ENCODE results near the gene RNF145.
"Not testable (repeated sequence)": the region's sequence is repeated elsewhere in the genome, so short reads cannot be mapped to it uniquely, and the experiment has no call there.

RNF145 gene

DNA sequence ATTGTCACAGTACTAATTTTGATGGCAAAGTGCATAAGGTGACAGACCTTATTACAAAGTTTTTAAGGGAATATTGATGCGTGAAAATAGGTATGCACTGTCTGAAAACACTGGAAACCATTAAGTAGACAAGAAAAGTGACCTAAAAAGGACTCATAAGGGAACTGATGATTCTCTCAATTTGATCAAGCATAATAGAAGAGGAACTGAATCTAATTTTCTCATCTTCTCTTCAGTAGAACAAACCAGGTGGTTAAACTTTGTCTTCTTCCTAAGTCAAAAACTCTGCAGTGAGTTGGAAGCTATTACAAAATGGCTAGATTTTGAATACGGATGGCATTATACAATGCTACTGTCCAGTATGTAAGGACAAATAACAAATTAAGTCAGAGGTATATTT, 53.4 kb downstream of the RNF145 start:
- DNase-seq, result no peak

DNA sequence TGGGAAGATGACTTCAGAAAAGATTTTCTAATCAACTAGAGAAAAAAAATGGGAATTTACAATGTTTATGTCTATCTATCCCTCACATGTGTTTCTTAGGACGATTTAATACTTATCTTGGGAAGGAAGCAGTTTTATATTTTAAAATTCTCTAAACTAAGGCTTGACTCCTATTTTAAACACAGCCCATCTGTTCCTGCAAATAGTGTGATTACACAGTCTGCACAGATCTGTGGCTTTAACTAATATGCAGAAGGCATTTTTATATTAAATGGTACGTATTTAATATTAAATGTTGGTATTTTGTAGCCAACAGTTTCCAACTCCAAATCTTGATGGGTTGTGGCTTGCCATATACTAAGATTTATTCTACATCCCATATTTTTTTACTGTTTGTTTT, 56.5 kb downstream of the RNF145 start:
- no peak for DNase-seq

DNA sequence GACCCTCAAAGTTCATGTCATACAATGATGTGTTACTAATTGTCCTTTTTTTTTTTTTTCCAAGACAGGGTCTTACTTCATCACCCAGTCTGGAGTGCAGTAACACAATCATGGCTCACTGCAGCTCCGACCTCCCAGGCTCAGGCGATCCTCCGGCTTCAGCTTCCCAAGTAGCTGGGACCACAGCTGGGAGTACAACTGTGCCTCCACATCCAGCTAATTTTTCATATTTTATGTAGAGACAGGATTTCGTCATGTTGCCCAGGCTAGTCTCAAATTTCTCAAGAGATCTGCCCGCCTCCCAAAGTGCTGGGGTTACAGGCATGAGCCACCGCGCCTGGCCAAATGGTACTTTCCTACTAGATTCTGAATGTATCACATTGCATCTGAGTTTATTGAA, 60.3 kb downstream of the RNF145 start:
- DNase-seq, result no peak

DNA sequence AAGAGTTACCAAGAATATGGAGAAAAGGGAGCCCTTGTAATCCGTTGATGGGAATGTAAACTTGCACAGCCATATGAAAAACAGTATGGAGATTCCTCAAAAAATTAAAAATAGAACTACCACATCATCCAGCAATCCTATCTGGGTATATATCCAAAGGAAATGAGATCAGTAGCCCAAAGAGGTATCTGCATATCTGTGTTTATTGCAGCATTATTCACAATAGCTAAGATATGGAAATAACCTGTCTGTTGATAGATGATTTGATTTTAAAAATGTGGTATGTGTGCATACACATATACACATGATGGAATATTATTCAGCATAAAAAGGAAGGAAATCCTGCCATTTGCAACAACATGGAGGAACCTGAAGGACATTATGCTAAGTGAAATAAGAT, 61.4 kb downstream of the RNF145 start:
- DNase-seq, result no peak

DNA sequence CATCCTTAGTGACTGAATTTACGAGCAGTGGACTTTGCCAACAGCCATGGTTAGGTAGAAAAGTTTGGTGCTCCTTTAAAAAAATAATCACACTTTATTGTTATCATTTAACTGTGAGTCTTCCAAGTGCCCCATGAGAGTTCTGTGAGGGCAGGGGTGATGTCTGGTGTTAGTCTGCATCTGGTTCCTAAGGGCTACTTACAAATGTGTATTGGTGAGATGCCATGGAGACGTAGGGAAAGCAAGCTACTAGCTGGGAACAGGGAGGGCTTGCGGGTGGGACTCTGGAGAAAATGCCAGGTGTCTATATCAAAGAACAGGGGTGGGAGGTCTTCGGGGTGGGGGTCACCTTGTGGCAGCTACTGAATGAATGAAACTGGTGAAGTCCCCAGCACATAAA, 62.5 kb downstream of the RNF145 start:
- no peak for DNase-seq

DNA sequence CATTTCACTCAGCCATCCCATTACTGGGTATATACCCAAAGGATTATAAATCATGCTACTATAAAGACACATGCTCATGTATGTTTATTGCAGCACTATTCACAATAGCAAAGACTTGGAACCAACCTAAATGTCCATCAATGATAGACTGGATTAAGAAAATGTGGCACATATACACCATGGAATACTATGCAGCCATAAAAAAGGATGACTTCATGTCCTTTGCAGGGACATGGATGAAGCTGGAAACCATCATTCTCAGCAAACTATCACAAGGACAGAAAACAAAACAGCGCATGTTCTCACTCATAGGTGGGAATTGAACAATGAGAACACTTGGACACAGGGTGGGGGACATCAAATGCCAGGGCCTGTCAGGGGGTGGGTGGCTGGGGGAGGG, 64.2 kb downstream of the RNF145 start:
- DNase-seq, result not testable (repeated sequence)

DNA sequence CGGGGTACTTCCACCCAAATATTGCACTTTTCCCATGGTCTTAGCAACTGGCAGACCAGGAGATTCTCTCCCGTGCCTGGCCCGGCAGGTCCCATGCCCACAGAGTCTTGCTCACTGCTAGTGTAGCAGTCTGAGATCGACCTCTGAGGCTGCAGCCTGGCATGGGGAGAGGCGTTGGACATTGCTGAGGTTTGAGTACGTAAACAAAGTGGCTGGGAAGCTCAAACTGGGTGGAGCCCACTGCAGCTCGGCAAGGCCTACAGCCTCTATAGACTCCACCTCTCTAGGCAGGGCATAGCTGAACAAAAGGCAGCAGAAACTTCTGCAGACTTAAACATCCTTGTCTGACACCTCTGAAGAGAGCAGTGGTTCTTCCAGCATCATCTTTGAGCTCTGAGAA, 69.6 kb downstream of the RNF145 start:
- DNase-seq, result no peak

DNA sequence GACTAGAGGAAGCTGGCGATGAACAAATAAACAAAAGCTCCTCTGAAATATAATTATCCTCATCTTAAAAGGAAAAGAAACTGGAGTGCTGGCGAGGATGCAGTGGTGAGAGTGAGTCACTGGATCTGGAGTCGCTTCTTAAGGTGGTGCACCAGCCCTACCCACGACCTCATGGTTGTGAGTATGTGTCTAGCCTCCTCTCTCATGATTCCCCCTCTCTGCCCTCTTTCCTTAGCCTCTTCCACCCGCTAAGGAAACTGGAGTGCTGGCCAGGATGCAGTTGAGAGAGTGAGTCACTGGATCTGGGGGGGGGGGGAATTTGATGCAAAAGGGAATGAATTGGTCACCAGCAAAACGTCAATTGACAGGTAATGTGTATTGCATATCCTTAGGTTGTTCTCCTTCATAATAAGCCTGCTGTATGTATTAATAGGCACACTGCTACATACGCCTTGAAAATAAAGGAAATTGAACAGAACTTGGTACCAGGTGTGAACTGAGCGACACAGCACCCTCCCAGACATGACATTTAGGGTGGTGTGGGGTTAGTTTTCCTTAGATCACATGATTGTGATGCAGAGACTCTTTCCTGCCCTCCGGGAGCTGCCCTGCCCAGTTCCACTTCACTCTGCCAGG, 73.3 kb downstream of the RNF145 start:
- DNase-seq, result no peak

DNA sequence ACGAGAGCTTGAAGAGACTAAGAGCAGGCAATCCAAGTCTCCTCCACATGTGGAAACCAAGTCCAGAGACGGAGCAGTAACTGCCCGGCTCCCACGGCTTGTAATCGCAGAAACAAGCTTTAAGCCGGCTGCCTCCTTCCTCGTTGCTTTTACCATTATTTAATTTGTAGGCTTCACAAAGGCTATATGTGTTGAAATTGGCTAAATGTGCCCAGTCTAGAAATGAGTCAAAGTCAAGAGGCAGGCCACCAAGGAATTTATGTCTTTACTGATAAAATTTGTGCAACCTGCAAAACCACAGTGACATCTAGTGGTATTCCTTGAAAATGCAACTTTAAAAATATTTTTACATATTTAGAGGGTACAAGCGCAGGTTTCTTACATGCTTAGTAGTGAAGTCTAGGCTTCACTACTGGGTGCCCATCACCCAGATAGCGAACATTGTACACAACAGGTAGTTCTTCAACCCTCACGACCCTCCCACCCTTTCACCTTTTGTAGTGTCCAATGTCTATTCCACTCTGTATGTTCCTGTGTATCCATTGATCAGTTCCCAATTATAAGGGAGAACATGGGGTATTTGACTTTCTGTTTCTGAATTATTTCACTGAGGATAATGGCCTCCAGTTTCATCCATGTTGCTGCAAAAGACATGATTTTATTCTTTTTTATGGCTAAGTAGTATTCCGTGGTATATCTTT, 76.2 kb downstream of the RNF145 start:
- DNase-seq, result peak; percentile 3

DNA sequence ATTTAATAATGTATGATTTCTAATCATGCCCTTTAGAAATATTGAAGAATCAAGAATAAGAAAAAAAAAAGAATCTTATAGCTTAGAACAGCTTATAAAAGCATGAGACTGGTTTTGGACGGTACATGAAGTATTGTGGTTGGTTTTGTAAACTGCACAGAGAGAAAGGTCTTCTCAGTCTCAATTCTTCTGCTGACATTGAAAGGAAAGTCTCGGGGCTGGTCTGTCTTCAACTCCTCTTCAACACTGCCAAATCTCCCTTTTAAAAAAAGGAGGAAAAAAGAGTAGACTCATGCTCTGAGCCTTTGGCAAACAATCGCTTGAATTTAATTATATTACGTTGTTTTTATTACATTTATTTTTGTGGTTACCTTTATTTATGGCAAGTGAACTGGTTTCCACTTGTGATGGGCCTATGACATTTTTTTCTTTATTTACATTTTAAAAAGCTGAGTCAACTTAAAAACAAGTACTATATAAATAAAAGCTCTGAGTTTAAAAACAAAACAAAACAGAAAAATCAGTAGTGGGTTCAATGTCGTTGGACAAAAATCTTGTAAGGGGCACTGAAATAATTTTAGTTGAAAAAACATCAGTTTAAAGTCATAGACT, 76.8 kb downstream of the RNF145 start:
- DNase-seq, result no peak

DNA sequence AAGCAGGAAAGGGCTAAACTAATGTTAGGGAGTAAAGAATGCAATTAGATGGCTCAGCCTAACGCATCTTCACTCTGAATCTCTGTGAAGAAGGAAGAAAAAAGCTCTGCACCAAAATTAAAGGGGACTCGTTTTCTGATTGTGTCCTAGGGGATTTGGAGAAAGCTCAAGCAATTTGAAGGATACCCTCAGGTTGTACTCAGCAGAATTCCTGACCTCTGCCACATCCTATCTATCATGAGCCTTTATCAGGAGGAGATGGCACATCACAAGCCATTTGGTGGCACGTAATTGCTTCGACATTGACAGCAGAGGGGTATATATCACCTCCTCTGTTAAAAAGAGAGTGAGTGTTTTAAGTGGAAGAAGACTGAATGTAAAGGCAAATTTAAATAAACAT, 77.4 kb downstream of the RNF145 start:
- no peak for DNase-seq

DNA sequence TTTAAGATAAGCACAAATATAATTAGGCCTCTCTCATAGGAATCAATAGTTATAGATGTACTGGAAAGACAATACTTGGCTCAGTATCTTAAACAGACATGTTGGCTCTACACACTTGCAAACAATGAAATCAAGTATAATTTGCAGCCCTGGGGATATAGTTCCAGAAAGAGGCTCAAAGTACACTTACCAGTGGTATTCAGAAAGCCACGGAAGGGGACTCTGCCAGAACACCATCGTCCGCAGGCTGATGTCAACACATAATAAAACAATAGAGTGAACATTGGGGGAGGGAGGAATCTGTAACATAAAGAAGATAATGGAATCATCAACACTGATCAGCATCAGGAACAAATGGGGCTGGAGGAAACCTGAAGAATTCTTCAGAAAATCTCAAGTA, 78.5 kb downstream of the RNF145 start:
- DNase-seq, result no peak

DNA sequence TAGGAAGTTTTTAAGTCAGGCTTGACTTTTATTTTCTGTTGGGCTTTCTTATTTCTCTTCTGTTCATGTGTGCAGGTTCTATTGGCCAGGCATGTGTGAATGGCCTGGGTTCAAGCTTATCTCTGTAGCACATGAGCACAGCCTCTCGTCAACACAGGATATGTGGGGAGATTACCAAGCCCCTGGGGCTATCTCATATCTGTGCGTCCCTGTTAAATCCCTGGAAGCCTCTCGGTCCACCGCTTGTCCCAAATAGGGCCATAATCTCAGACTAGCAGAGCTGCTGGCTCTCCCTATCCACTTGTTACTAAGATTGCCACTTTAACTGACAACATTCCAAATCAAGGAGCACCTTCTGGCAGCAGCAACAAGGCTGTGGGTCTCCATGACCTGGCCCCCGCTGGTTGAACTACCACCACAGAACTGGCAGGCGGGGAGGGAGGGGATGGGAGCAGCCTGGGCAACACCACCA, 81.2 kb downstream of the RNF145 start:
- DNase-seq, result no peak

DNA sequence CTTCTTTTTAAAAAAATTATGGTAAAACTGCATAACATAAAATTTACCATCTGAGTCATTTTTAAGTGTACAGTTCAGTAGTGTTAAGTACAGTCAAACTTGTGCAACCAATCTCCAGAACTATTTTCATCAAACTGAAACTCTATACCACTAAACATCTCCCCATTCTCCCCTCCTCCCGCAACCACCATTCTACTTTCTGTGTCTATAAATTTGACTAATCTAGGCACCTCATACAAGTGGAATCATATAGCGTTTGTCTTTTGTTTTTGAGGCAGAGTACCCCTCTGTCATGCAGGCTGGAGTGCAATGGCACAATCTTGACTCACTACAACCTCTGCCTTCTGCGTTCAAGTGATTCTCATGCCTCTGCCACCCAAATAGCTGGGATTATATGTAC, 85.7 kb downstream of the RNF145 start:
- DNase-seq, result no peak

DNA sequence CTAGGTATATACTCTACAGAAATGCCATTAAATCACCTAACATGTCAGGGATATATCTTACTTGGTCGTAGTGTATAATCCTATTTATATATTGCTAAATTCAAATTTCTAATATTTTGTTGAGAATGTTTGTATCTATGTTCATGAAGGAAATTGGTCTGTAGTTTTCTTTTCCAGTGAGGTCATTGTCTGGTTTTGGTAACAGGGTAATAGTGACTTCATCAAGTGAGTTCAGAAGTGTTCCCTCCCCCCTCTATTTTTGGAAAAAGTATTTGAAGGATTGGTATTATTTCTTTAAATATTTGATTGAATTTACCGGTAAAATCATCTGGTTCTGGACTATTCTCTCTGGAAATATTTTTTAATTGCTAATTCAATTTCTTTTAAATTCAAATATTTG, 86.2 kb downstream of the RNF145 start:
- no peak for DNase-seq

DNA sequence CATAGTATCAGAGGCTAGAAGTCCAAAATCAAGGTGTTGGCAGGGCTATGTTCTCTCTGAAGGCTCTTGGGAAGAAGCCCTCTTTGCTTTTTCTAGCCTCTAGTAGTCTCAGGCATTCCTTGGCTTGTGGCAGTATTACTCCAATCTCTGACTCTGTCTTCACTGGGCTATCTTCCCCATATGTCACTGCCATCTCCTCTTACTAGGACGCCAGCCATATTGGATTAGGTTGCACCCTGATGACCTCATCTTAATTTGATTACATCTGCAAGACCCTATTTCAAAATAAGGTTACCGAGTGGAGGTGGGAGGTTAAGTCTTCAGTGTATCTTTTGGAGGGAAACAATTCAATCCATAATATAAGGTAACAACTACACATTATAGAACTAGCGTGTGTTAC, 88.3 kb downstream of the RNF145 start:
- DNase-seq, result no peak

DNA sequence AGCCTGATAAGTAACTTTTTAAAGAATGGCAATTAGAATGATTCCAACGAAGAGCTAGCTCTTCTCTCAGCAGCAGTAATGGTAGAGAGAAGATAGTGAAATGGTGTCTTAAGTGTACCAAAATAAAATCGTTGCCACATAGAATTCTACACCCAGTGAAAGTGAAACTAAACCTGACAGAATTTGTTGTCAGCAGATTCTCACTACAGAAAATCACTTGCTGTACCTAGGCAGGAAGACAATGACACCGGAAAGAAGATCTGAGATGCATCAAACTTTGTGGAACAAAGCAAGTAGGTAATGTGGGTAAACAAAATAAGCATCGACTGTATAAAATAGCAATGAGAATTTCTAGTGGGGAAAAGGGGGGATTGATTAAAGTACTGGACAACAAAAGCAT, 88.9 kb downstream of the RNF145 start:
- no peak for DNase-seq

DNA sequence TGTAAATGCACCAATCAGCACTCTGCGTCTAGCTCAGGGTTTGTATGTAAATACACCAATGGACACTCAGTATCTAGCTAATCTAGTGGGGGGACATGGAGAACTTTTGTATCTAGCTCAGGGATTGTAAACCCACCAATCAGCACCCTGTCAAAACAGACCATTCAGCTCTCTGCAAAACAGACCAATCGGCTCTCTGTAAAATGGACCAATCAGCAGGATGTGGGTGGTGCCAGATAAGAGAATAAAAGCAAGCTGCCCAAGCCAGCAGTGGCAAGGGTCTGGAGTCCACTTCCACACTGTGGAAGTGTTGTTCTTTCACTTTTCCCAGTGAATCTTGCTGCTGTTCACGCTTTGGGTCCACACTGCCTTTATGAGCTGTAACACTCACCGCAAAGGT, 89.5 kb downstream of the RNF145 start:
- DNase-seq, result not testable (repeated sequence)

DNA sequence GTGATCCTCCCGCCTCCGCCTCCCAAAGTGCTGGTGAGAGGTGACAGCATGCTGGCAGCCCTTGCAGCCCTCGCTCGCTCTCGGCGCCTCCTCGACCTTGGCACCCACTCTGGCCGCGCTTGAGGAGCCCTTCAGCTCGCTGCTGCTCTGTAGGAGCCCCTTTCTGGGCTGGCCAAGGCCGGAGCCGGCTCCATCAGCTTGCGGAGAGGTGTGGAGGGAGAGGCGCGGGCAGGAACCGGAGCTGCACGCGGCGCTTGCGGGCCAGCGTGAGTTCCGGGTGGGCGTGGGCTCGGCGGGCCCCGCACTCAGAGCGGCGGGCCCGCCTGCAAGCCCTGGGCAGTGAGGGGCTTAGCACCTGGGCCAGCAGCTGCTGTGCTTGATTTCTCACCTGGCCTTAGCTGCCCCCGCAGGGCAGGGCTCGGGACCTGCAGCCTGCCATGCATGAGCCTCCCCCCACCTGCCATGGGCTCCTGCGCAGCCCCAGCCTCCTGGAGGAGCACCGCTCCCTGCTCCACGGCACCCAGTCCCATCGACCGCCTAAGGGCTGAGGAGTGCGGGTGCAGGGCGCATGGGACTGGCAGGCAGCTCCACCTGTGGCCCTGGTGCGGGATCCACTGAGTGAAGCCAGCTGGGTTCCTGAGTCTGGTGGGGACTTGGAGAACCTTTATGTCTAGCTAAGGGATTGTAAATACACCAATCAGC, 90.2 kb downstream of the RNF145 start:
- DNase-seq, result not testable (repeated sequence)

DNA sequence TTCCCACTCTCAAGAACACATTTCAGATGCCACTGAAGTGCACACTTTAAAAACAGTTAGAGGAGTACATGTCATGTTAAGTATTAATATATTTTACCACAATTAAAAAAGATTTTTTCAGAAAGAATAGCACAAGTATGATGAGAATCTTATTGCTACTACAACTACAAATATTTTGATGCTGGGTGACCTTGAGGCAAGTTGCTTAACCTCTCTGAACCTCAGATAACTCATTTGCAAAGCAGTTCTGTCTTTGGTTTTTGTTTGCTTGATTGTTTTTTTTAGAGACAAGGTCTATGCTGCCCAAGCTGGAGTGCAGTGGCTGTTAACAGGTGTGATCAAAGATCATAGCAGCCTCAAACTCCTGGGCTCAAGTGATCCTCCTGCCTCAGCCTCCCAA, 95.9 kb downstream of the RNF145 start:
- DNase-seq, result no peak

DNA sequence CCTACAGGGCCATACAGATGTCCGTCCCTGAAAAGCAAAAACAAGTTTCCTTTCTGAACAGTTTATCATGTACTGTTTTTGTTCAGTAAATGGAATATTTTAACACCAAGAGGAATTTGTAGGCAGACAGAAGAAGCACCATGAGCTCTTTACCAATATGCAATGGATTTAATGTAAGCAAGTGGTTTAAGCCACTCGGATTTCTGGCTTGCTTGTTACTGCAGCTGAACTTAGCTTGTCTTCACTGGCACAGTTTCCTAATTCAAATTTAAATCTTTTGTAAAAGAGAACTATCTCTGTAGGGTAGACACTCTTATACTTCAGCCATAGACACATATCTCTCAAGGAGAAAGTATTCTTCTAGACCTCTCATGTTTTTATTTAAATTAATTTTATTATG, 96.9 kb downstream of the RNF145 start:
- DNase-seq, result no peak
